Tibial nerve (tissue), 4 donors: Measurements from ENCODE around the gene SART3. TPM values are rescaled to one million over a fixed set of nuclear protein-coding genes. Genes with fewer than 3 reads are reported as not detected.

Source experiments
- DNase-seq, 2 donors: peaks; one replicate each; pipeline ENCODE4 v3.0.0-alpha.2; 2019; ENCODE audit warnings: low spot score in 2 of 2
- H3K27ac ChIP-seq, 4 donors: fragments of 200-600 bp; sonication (generic) in 3 of 4; one replicate each; pipeline ENCODE4 v1.5.1; 2017 to 2019; ENCODE audit warnings: mild to moderate bottlenecking in 1 of 4
- H3K27me3 ChIP-seq, 2 donors: fragments of 200-600 bp; sonication (generic) in 1 of 2; one replicate each; pipeline versions ENCODE4 v1.5.1 to v1.6.0; 2017 to 2019
- H3K36me3 ChIP-seq, 3 donors: fragments of 200-600 bp; sonication (generic); one replicate each; pipeline ENCODE4 v1.5.1; 2018 to 2019
- H3K4me1 ChIP-seq, 4 donors: fragments of 200-600 bp; sonication (generic) in 3 of 4; one replicate each; pipeline ENCODE4 v1.5.1; 2017 to 2019
- H3K4me3 ChIP-seq, 4 donors: fragments of 200-600 bp; sonication (generic) in 3 of 4; one replicate each; pipeline ENCODE4 v1.5.1; 2017 to 2019; ENCODE audit warnings: mild to moderate bottlenecking in 1 of 4, moderate library complexity in 1 of 4
- H3K9me3 ChIP-seq, 4 donors: fragments of 200-600 bp; sonication (generic) in 3 of 4; one replicate each; pipeline ENCODE4 v1.5.1; 2017 to 2019
- CTCF ChIP-seq, 5 experiments: fragments of 200-600 bp in 3 of 5; fragments of 450-650 bp in 2 of 5; sonication (generic) in 3 of 5; IDR thresholded peaks; one replicate each; pipeline ENCODE4 v1.5.1; 2016 to 2019; ENCODE audit warnings: antibody characterized with exemption in 5 of 5, mild to moderate bottlenecking in 3 of 5, moderate library complexity in 2 of 5
- EP300 ChIP-seq, 2 donors: sonication (generic); formaldehyde crosslinking; IDR thresholded peaks; one replicate each; pipeline ENCODE4 v1.6.1; 2017; ENCODE audit warnings: antibody characterized with exemption in 2 of 2, mild to moderate bottlenecking in 1 of 2
- POLR2A ChIP-seq, 2 donors: fragments of 450-650 bp; IDR thresholded peaks; one replicate each; pipeline ENCODE4 v1.6.1; 2017; ENCODE audit warnings: antibody characterized with exemption in 2 of 2, mild to moderate bottlenecking in 2 of 2, moderate library complexity in 2 of 2
- WGBS, 2 donors: methylation state at CpG; one replicate each; pipeline ENCODE4 v1.1.5; 2018; 5-methylcytosine and 5-hydroxymethylcytosine counted together
- total RNA-seq, 4 donors: library from RNA; depleted of rRNA; stranded (reverse); fragments of >200 nt; gene quantifications; one replicate each; pipeline ENCODE4 v1.1.0, GENCODE V29; 2016

Gene SART3
- total RNA-seq, 4 donors from 2014 or later = 51.3 to 70.1 (median 63.4) TPM

GRCh38 chr12:108477055-108477880, 83.7 kb downstream of the SART3 start:
- Histone ChIP-seq H3K4me1 (no peaks in the 10 kb centered on the region), H3K9me3 (no peaks in the 10 kb centered on the region), H3K4me3 (no peak overlapping the region), H3K27me3 (peaks cover 0 to 3% of the 10 kb centered on the region in 2 donors), H3K27ac (no peak overlapping the region), H3K36me3 (no peaks in the 10 kb centered on the region)
- TF ChIP-seq EP300 (IDR thresholded peaks at IDR 0.05) (no peak), CTCF (IDR thresholded peaks at IDR 0.05) (no peak), POLR2A (IDR thresholded peaks at IDR 0.05) (no peak)
- DNase-seq = no peak
- WGBS, 2 donors = 79 to 82% methylated on average over 11 of the region's 11 CpGs

GRCh38 chr12:108475396-108475795, 85.6 kb downstream of the SART3 start:
- no peak for TF ChIP-seq POLR2A (IDR thresholded peaks at IDR 0.05)
- TF ChIP-seq CTCF (IDR thresholded peaks at IDR 0.05) = no peak
- TF ChIP-seq EP300 (IDR thresholded peaks at IDR 0.05) = no peak
- no peak overlapping the region for H3K4me3 ChIP-seq
- no peak for DNase-seq
- no peaks in the 10 kb centered on the region for H3K9me3 ChIP-seq
- no peaks in the 10 kb centered on the region for H3K4me1 ChIP-seq
- 67 to 70% methylated on average over 2 of the region's 2 CpGs for WGBS, 2 donors
- no peaks in the 10 kb centered on the region for H3K36me3 ChIP-seq
- H3K27ac ChIP-seq = no peak overlapping the region
- no peaks in the 10 kb centered on the region for H3K27me3 ChIP-seq

- no peaks in the 10 kb centered on the region for H3K4me1 ChIP-seq
- DNase-seq = no peak
These were observed 87.4 kb downstream of the SART3 start for GRCh38 chr12:108473400-108474055.

More at GRCh38 chr12:108473400-108474055, 87.4 kb downstream of the SART3 start:
- Histone ChIP-seq H3K4me3 (no peak overlapping the region), H3K9me3 (no peaks in the 10 kb centered on the region), H3K27me3 (no peaks in the 10 kb centered on the region), H3K36me3 (no peaks in the 10 kb centered on the region), H3K27ac (no peak overlapping the region)
- 72 to 75% methylated on average over 5 of the region's 5 CpGs for WGBS, 2 donors
- TF ChIP-seq POLR2A (IDR thresholded peaks at IDR 0.05) (no peak), CTCF (IDR thresholded peaks at IDR 0.05) (no peak), EP300 (IDR thresholded peaks at IDR 0.05) (no peak)

Other genes starting within 250 kb of the SART3 start
- 10 to 100 TPM in 3 of 4 donors, 1 to 10 TPM in 1; 7.1 to 23.2 (median 18.8) TPM for gene CMKLR1, start 221.9 kb downstream of the SART3 start, total RNA-seq
- 10 to 100 TPM in 1 of 4 donors, 1 to 10 TPM in 3; 4.8 to 13.2 (median 8.3) TPM for gene FICD, start 45.9 kb downstream of the SART3 start, total RNA-seq
- 100 to 1,000 TPM; 172 to 269 (median 185) TPM for gene ISCU, start 1.4 kb upstream of the SART3 start, total RNA-seq
- gene TMEM119, start 36.9 kb upstream of the SART3 start, total RNA-seq = 10 to 100 TPM in 3 of 4 donors, 1 to 10 TPM in 1; 9.0 to 48.8 (median 42.3) TPM
- gene SELPLG, start 72.7 kb upstream of the SART3 start, total RNA-seq = 10 to 100 TPM in 2 of 4 donors, 1 to 10 TPM in 2; 4.5 to 15.1 (median 9.2) TPM
- 100 to 1,000 TPM; 110 to 181 (median 158) TPM for gene CORO1C, start 170.3 kb upstream of the SART3 start, total RNA-seq